Breast epithelium (tissue), 3 donors: ENCODE data around the gene PURB.

Experiments
- POLR2A ChIP-seq: fragments of 450-650 bp; IDR thresholded peaks from one replicate; pipeline ENCODE4 v1.6.1; 2016; ENCODE audit warnings: antibody characterized with exemption, mild to moderate bottlenecking, moderate library complexity
- POLR2AphosphoS5 ChIP-seq, 3 donors: sonication (generic); formaldehyde crosslinking; IDR thresholded peaks; one replicate each; pipeline ENCODE4 v1.6.1; 2017; ENCODE audit warnings: antibody characterized with exemption in 3 of 3
- TF ChIP-seq, protein P1 (sequence below), 3 donors: fragments of 450-650 bp; IDR thresholded peaks; one replicate each; pipeline ENCODE4 v1.5.1; 2016 to 2017; ENCODE audit warnings: antibody characterized with exemption in 3 of 3, mild to moderate bottlenecking in 3 of 3, moderate library complexity in 3 of 3

DNA sequence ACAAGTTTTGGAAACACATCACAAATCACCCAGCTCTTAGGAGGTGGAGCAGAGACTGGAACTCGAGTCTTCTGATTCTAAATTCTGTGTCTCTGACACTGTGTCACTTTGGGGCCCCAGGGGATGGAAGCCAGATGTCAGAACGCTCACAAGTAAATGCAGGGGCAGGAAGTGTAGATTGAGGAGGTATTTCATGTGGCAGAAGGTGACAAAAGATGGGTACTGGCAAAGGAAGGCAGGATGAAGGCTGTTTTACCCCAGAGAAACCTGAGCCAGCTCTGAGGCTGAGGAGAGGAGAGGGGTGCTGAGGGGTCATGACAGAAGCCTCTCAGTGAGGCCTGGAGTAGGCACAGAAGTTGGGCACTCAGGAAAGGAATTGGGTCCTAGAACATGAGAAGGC lies 6.0 kb upstream of the PURB start:
- no peak for TF ChIP-seq POLR2A
- TF ChIP-seq, protein P1, sequence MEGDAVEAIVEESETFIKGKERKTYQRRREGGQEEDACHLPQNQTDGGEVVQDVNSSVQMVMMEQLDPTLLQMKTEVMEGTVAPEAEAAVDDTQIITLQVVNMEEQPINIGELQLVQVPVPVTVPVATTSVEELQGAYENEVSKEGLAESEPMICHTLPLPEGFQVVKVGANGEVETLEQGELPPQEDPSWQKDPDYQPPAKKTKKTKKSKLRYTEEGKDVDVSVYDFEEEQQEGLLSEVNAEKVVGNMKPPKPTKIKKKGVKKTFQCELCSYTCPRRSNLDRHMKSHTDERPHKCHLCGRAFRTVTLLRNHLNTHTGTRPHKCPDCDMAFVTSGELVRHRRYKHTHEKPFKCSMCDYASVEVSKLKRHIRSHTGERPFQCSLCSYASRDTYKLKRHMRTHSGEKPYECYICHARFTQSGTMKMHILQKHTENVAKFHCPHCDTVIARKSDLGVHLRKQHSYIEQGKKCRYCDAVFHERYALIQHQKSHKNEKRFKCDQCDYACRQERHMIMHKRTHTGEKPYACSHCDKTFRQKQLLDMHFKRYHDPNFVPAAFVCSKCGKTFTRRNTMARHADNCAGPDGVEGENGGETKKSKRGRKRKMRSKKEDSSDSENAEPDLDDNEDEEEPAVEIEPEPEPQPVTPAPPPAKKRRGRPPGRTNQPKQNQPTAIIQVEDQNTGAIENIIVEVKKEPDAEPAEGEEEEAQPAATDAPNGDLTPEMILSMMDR (IDR thresholded peaks at IDR 0.05) = no peak
- no peak for TF ChIP-seq POLR2AphosphoS5 (IDR thresholded peaks at IDR 0.05)
